HepG2 (cell line): ENCODE data around the gene SLC43A3. TPM values are rescaled to one million over a fixed set of nuclear protein-coding genes. Genes with fewer than 3 reads are reported as not detected.

Experiments used
- ATAC-seq: fragments of 200-7000 bp; cut with Tn5 transposase; 3 replicates; pipeline ENCODE4 v1.9.1; 2020; ENCODE audit warnings: mild to moderate bottlenecking, moderate library complexity
- BruUV-seq: library from RNA; stranded (reverse); fragments of 400-500 nt; replicated peaks from 2 replicates; lab custom pipeline; 2021; lab: Mats Ljungman, UMichigan
- CTCF ChIA-PET: fragments of 300-600 bp; formaldehyde crosslinking; extraction: SDS; loops from one replicate; lab custom pipeline; 2021; ENCODE audit warnings: low total read pairs, inconsistent platforms, low intra/inter-chr PET ratio; lab: Yijun Ruan, JAX
- POLR2A ChIA-PET: fragments of 350-600 bp; sonication (Branson Sonifier 250); formaldehyde crosslinking; loops from one replicate; lab custom pipeline; 2020; ENCODE audit warnings: antibody characterized with exemption, inconsistent platforms; lab: Yijun Ruan, JAX
- DNase-seq: peaks from one replicate; pipeline ENCODE4 v3.0.0-alpha.2; 2015; ENCODE audit warnings: low spot score
- FAIRE-seq: peaks from 3 replicates; lab custom pipeline; 2011; peaks lifted over from hg19 to GRCh38; lab: Jason Lieb, UNC
- H2AFZ ChIP-seq: one replicate; pipeline ENCODE4 v1.6.1; 2011; ENCODE audit warnings: low read length, inconsistent platforms
- H3K27ac ChIP-seq: fragments of 300-600 bp; 3 replicates; pipeline ENCODE4 v1.8.0; 2011; ENCODE audit warnings: mixed run types, mild to moderate bottlenecking, mixed read lengths, low read length, inconsistent platforms; ENCODE audit not compliant: insufficient read depth; ENCODE audit errors: extremely low read length
- H3K27me3 ChIP-seq, 2 experiments: fragments of 200-600 bp in 1 of 2; 2 replicates in 1 of 2; 3 replicates in 1 of 2; pipeline versions ENCODE4 v1.6.0 to v1.8.0; 2011; ENCODE audit warnings: low read length in 2 of 2, mild to moderate bottlenecking in 2 of 2, moderate library complexity in 2 of 2, inconsistent platforms in 1 of 2; ENCODE audit not compliant: insufficient read depth in 2 of 2, control insufficient read depth in 1 of 2
- H3K36me3 ChIP-seq, 2 experiments: fragments of 200-600 bp in 1 of 2; replicated peaks in 1 of 2; 2 replicates in 1 of 2; 3 replicates in 1 of 2; pipeline versions ENCODE4 v1.5.1 to v1.8.0; 2011; ENCODE audit warnings: low read length in 2 of 2, inconsistent platforms in 1 of 2; ENCODE audit not compliant: insufficient read depth in 2 of 2, control insufficient read depth in 1 of 2
- H3K4me1 ChIP-seq: 2 replicates; pipeline ENCODE4 v1.5.1; 2012; ENCODE audit warnings: low read length, inconsistent platforms; ENCODE audit not compliant: insufficient read depth
- H3K4me2 ChIP-seq: 2 replicates; pipeline ENCODE4 v1.6.0; 2011; ENCODE audit warnings: low read depth, low read length, inconsistent platforms
- H3K4me3 ChIP-seq, 3 experiments: fragments of 200-600 bp in 1 of 3; sonication (generic), shearing (Covaris generic) in 1 of 3; replicated peaks in 1 of 3; 2 replicates each; pipeline ENCODE4 v1.5.1; 2011 to 2016; ENCODE audit warnings: low read length in 3 of 3, inconsistent platforms in 2 of 3, low read depth in 2 of 3, mild to moderate bottlenecking in 2 of 3, control low read depth in 1 of 3, mixed read lengths in 1 of 3; ENCODE audit not compliant: insufficient read depth in 1 of 3
- H3K79me2 ChIP-seq: one replicate; pipeline ENCODE4 v1.6.1; 2011; ENCODE audit warnings: low read length, inconsistent platforms; ENCODE audit not compliant: insufficient read depth
- H3K9ac ChIP-seq: 2 replicates; pipeline ENCODE4 v1.6.0; 2011; ENCODE audit warnings: mild to moderate bottlenecking, low read depth, low read length, inconsistent platforms; ENCODE audit not compliant: insufficient read depth
- H3K9me3 ChIP-seq: 2 replicates; pipeline ENCODE4 v1.5.1; 2012; ENCODE audit warnings: mild to moderate bottlenecking, low read length
- H4K20me1 ChIP-seq: 2 replicates; pipeline ENCODE4 v1.6.0; 2011; ENCODE audit warnings: inconsistent platforms, mild to moderate bottlenecking, low read length, moderate library complexity; ENCODE audit not compliant: insufficient read depth
- BCLAF1 ChIP-seq: fragments of 450-650 bp; IDR thresholded peaks from 2 replicates; pipeline ENCODE4 v1.6.1; 2017; ENCODE audit warnings: mild to moderate bottlenecking
- NFIC ChIP-seq: IDR thresholded peaks from 2 replicates; pipeline ENCODE4 v1.6.1; 2012; ENCODE audit warnings: mild to moderate bottlenecking, low read length, inconsistent platforms
- REST ChIP-seq, 2 experiments: IDR thresholded peaks; 2 replicates each; pipeline ENCODE4 v1.6.1; 2011 to 2012; ENCODE audit warnings: low read length in 2 of 2, borderline replicate concordance in 1 of 2, low read depth in 1 of 2, mild to moderate bottlenecking in 1 of 2, moderate library complexity in 1 of 2
- WIZ ChIP-seq: sonication (generic); formaldehyde crosslinking; IDR thresholded peaks from 2 replicates; pipeline ENCODE4 v1.5.1; 2020; ENCODE audit warnings: mild to moderate bottlenecking, missing genetic modification reagents
- ZNF460 ChIP-seq: sonication (generic); formaldehyde crosslinking; IDR thresholded peaks from 2 replicates; pipeline ENCODE4 v1.5.1; 2020; ENCODE audit warnings: missing genetic modification reagents, mild to moderate bottlenecking, borderline replicate concordance
- WGBS: methylation state at CpG from one replicate; pipeline ENCODE4 v1.1.6; 2017; ENCODE audit warnings: low lambda C conversion rate; 5-methylcytosine and 5-hydroxymethylcytosine counted together
- in situ Hi-C: cut with HindIII; loops from 2 replicates; pipeline ENCODE4 v1.10.0; 2017; ENCODE audit warnings: low pct_unique_long_range_greater_than_20kb; ENCODE audit not compliant: extremely low pct_ligation_motif_present
- intact Hi-C: fragments of 100-400 bp; cut with micrococcal nuclease; formaldehyde crosslinking; loops from one replicate; pipeline ENCODE4 v1.10.0; 2022; ENCODE audit not compliant: unreplicated experiment
- polyA plus RNA-seq, 8 experiments: library from polyadenylated mRNA; depleted of rRNA in 3 of 8; stranded (reverse) in 7 of 8; unstranded in 1 of 8; fragments of >200 nt; fragmentation: Illumina TruSeq in 4 of 8; extraction: Trizol in 4 of 8; gene quantifications; 2 replicates each; pipeline versions ENCODE4 v1.2.1 to v1.2.3, GENCODE V29; 2011 to 2016; ENCODE audit warnings: low read depth in 4 of 8, missing spikeins in 1 of 8, mixed read lengths in 1 of 8; ENCODE audit not compliant: insufficient read depth in 1 of 8
- total RNA-seq, 5 experiments: library from RNA; depleted of rRNA; stranded (reverse); fragments of >200 nt; fragmentation: Illumina TruSeq; extraction: Trizol; gene quantifications; 2 replicates each; pipeline ENCODE4 v1.2.3, GENCODE V29; 2016; ENCODE audit warnings: low read depth in 1 of 5
- TF ChIP-seq, protein P1 (sequence below): sonication (generic); formaldehyde crosslinking; IDR thresholded peaks from 2 replicates; pipeline ENCODE4 v1.8.1; 2023; ENCODE audit warnings: missing genetic modification reagents, inconsistent platforms, borderline replicate concordance
- TF ChIP-seq, protein P2 (sequence below): sonication (generic); formaldehyde crosslinking; IDR thresholded peaks from 2 replicates; pipeline ENCODE4 v1.4.0; 2020; ENCODE audit warnings: missing genetic modification reagents, low read depth, mild to moderate bottlenecking, borderline replicate concordance
- TF ChIP-seq, protein P3 (sequence below): sonication (generic); formaldehyde crosslinking; IDR thresholded peaks from 2 replicates; pipeline ENCODE4 v1.5.1; 2020; ENCODE audit warnings: missing genetic modification reagents, mild to moderate bottlenecking, borderline replicate concordance
- TF ChIP-seq, protein P4 (sequence below): sonication (generic); formaldehyde crosslinking; IDR thresholded peaks from 2 replicates; pipeline ENCODE4 v1.4.0; 2020; ENCODE audit warnings: missing genetic modification reagents

The SLC43A3 gene
- total and polyA plus RNA-seq, 2 of the 13 experiments (the other 11 are each of a cell fraction or from before 2014, with no cell fraction given): 2.6 TPM; not detected in 1

- peaks cover 61% of the 10 kb centered on the region for H3K4me1 ChIP-seq
- H4K20me1 ChIP-seq: no peaks in the 10 kb centered on the region
- no peak overlapping the region for H3K27ac ChIP-seq
- CTCF ChIA-PET: no interaction called here
- no peak overlapping the region for H3K9ac ChIP-seq
- intact Hi-C loops: no loop called here
- 89% methylated on average over 7 of the region's 7 CpGs for WGBS
- H2AFZ ChIP-seq: no peak overlapping the region
- DNase-seq (no peak), ATAC-seq (no peak), FAIRE-seq (no peak)
- POLR2A ChIA-PET: no interaction called here
- H3K79me2 ChIP-seq: no peaks in the 10 kb centered on the region
- no peak overlapping the region for H3K4me3 ChIP-seq
- TF ChIP-seq, protein P1, sequence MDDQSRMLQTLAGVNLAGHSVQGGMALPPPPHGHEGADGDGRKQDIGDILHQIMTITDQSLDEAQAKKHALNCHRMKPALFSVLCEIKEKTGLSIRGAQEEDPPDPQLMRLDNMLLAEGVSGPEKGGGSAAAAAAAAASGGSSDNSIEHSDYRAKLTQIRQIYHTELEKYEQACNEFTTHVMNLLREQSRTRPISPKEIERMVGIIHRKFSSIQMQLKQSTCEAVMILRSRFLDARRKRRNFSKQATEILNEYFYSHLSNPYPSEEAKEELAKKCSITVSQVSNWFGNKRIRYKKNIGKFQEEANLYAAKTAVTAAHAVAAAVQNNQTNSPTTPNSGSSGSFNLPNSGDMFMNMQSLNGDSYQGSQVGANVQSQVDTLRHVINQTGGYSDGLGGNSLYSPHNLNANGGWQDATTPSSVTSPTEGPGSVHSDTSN: no peak
- TF ChIP-seq REST (IDR thresholded peaks at IDR 0.05; ENCODE audit: borderline replicate concordance in 1 of 2, low read depth in 1 of 2, low read length in 2 of 2): no peak
- TF ChIP-seq BCLAF1: no peak
- no peak for TF ChIP-seq WIZ
- TF ChIP-seq, protein P2, sequence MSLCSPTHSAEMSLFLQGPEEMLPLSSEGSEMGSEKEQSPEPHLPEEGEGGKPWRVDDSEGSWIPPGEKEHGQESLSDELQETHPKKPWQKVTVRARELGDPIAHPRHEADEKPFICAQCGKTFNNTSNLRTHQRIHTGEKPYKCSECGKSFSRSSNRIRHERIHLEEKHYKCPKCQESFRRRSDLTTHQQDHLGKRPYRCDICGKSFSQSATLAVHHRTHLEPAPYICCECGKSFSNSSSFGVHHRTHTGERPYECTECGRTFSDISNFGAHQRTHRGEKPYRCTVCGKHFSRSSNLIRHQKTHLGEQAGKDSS (CRISPR knock-in tag): no peak
- TF ChIP-seq, protein P3, sequence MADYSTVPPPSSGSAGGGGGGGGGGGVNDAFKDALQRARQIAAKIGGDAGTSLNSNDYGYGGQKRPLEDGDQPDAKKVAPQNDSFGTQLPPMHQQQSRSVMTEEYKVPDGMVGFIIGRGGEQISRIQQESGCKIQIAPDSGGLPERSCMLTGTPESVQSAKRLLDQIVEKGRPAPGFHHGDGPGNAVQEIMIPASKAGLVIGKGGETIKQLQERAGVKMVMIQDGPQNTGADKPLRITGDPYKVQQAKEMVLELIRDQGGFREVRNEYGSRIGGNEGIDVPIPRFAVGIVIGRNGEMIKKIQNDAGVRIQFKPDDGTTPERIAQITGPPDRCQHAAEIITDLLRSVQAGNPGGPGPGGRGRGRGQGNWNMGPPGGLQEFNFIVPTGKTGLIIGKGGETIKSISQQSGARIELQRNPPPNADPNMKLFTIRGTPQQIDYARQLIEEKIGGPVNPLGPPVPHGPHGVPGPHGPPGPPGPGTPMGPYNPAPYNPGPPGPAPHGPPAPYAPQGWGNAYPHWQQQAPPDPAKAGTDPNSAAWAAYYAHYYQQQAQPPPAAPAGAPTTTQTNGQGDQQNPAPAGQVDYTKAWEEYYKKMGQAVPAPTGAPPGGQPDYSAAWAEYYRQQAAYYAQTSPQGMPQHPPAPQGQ: no peak
- TF ChIP-seq NFIC: no peak
- no peak for TF ChIP-seq ZNF460
- TF ChIP-seq, protein P4, sequence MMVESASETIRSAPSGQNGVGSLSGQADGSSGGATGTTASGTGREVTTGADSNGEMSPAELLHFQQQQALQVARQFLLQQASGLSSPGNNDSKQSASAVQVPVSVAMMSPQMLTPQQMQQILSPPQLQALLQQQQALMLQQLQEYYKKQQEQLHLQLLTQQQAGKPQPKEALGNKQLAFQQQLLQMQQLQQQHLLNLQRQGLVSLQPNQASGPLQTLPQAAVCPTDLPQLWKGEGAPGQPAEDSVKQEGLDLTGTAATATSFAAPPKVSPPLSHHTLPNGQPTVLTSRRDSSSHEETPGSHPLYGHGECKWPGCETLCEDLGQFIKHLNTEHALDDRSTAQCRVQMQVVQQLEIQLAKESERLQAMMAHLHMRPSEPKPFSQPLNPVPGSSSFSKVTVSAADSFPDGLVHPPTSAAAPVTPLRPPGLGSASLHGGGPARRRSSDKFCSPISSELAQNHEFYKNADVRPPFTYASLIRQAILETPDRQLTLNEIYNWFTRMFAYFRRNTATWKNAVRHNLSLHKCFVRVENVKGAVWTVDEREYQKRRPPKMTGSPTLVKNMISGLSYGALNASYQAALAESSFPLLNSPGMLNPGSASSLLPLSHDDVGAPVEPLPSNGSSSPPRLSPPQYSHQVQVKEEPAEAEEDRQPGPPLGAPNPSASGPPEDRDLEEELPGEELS (CRISPR knock-in tag): no peak
- no TSS peak for BruUV-seq
- in situ Hi-C loops: no loop called here
- H3K9me3 ChIP-seq: no peaks in the 10 kb centered on the region
- no peaks in the 10 kb centered on the region for H3K36me3 ChIP-seq
- peaks cover 0 to 2% of the 10 kb centered on the region in 2 experiments; a peak in 1 of 5 replicates for H3K27me3 ChIP-seq
- H3K4me2 ChIP-seq: no peak overlapping the region
Observed at GRCh38 chr11:57432714-57433163, 5.8 kb upstream of the SLC43A3 start.
